ENCODE data around the gene ARVCF.

ARVCF gene

GRCh38 chr22:19998991-19999820 is 17.4 kb downstream of the ARVCF start:
- no peak for DNase-seq (ENCODE audit: low spot score)

GRCh38 chr22:19998232-19998951 is 18.2 kb downstream of the ARVCF start:
- no peak for DNase-seq (ENCODE audit: low spot score)

GRCh38 chr22:19997561-19998231 is 18.9 kb downstream of the ARVCF start:
- no peak for DNase-seq (ENCODE audit: low spot score)

GRCh38 chr22:19996694-19997384 is 19.8 kb downstream of the ARVCF start:
- no peak for DNase-seq (ENCODE audit: low spot score)

GRCh38 chr22:19995611-19996339 is 20.8 kb downstream of the ARVCF start:
- DNase-seq (ENCODE audit: low spot score) = no peak

GRCh38 chr22:19994851-19995610 is 21.6 kb downstream of the ARVCF start:
- no peak for DNase-seq (ENCODE audit: low spot score)

GRCh38 chr22:19993926-19994325 is 22.7 kb downstream of the ARVCF start:
- DNase-seq (ENCODE audit: low spot score) = no peak

GRCh38 chr22:19992921-19993355 is 23.7 kb downstream of the ARVCF start:
- no peak for DNase-seq (ENCODE audit: low spot score)

GRCh38 chr22:19992481-19992911 is 24.1 kb downstream of the ARVCF start:
- no peak for DNase-seq (ENCODE audit: low spot score)

- no peak for DNase-seq (ENCODE audit: low spot score)
These were observed 24.8 kb downstream of the ARVCF start for GRCh38 chr22:19991645-19992451.

GRCh38 chr22:19991395-19991644 is 25.3 kb downstream of the ARVCF start:
- no peak for DNase-seq (ENCODE audit: low spot score)

GRCh38 chr22:19990609-19991394 is 25.8 kb downstream of the ARVCF start:
- DNase-seq (ENCODE audit: low spot score) = no peak

GRCh38 chr22:19990188-19990587 is 26.4 kb downstream of the ARVCF start:
- DNase-seq (ENCODE audit: low spot score) = no peak

- DNase-seq (ENCODE audit: low spot score) = no peak
These were observed 26.9 kb downstream of the ARVCF start for GRCh38 chr22:19989725-19990067.

- no peak for DNase-seq (ENCODE audit: low spot score)
These were observed 27.5 kb downstream of the ARVCF start for GRCh38 chr22:19988965-19989724.

- no peak for DNase-seq (ENCODE audit: low spot score)
These were observed 28.3 kb downstream of the ARVCF start for GRCh38 chr22:19988331-19988808.

GRCh38 chr22:19987394-19988306 is 29.0 kb downstream of the ARVCF start:
- no peak for DNase-seq (ENCODE audit: low spot score)

Measured in CD4-positive, alpha-beta T cell treated with Interleukin-2 at 100 ng/mL for 4 hours (primary cell).